ENCODE measurements around the gene ATG16L1. TPM values are rescaled to one million over a fixed set of nuclear protein-coding genes. Genes with fewer than 3 reads are reported as not detected.

Gene ATG16L1
- total and polyA plus RNA-seq, 2 experiments from 2014 or later, result 15.3 to 37.9 TPM

GRCh38 chr2:233227346-233227978 is 24.0 kb upstream of the ATG16L1 start (continued):
- TF ChIP-seq ETS1 (IDR thresholded peaks at IDR 0.05) (no peak), EZH2phosphoT487 (IDR thresholded peaks at IDR 0.05; ENCODE audit: unreplicated experiment) (no peak)

GRCh38 chr2:233228376-233228775 is 23.1 kb upstream of the ATG16L1 start:
- H3K27ac ChIP-seq (ENCODE audit: low read depth), result no peak overlapping the region
- H3K36me3 ChIP-seq (ENCODE audit: insufficient read depth), result no peaks in the 10 kb centered on the region
- H3K4me1 ChIP-seq (ENCODE audit: insufficient read depth), result peaks cover 12% of the 10 kb centered on the region
- H3K27me3 ChIP-seq (ENCODE audit: insufficient read depth), result no peaks in the 10 kb centered on the region
- Mint-ChIP-seq H3K36me3 (ENCODE audit: low read depth) (no peaks in the 10 kb centered on the region), H3K4me3 (no peak overlapping the region), H3K4me1 (peaks cover 10% of the 10 kb centered on the region), H3K9me3 (no peaks in the 10 kb centered on the region), H3K27ac (no peak overlapping the region), H3K27me3 (ENCODE audit: insufficient read depth, low read depth, poor library complexity) (peaks cover 3% of the 10 kb centered on the region)
- DNase-seq (ENCODE audit: low spot score) (no peak), ATAC-seq (no peak)
- H2AFZ ChIP-seq, result no peak overlapping the region
- no peak for TF ChIP-seq EZH2phosphoT487 (IDR thresholded peaks at IDR 0.05; ENCODE audit: unreplicated experiment)
- no peak for TF ChIP-seq ETS1 (IDR thresholded peaks at IDR 0.05)
- no peak for TF ChIP-seq NANOG (IDR thresholded peaks at IDR 0.05; ENCODE audit: borderline replicate concordance)
- no peak for TF ChIP-seq CTCF (conservative IDR thresholded peaks at IDR 0.05; ENCODE audit: low read depth in 2 of 2)
- no peak for TF ChIP-seq ZNF462 (CRISPR knock-in tag; IDR thresholded peaks at IDR 0.05)
- no peak for TF ChIP-seq ZNF114 (CRISPR knock-in tag; IDR thresholded peaks at IDR 0.05)
- TF ChIP-seq STAT1 (IDR thresholded peaks at IDR 0.05; ENCODE audit: unreplicated experiment), result no peak
- no peak for TF ChIP-seq ZNF331 (CRISPR knock-in tag; IDR thresholded peaks at IDR 0.05; ENCODE audit: low read depth)
- no peak for TF ChIP-seq CREB1 (CRISPR knock-in tag; IDR thresholded peaks at IDR 0.05; ENCODE audit: low read depth)
- H3K79me2 ChIP-seq (replicated peaks; ENCODE audit: insufficient read depth), result no peaks in the 10 kb centered on the region
- H3K4me2 ChIP-seq, result no peak overlapping the region
- H3K4me3 ChIP-seq, result no peak overlapping the region
- H4K20me1 ChIP-seq (replicated peaks; ENCODE audit: insufficient read depth), result no peaks in the 10 kb centered on the region
- H3F3A ChIP-seq (replicated peaks; ENCODE audit: low read depth), result no peaks in the 10 kb centered on the region
- no peaks in the 10 kb centered on the region for H3K9me2 ChIP-seq (ENCODE audit: insufficient read depth)
